Measurements from ENCODE around the gene TTF2.

TTF2 gene

DNA sequence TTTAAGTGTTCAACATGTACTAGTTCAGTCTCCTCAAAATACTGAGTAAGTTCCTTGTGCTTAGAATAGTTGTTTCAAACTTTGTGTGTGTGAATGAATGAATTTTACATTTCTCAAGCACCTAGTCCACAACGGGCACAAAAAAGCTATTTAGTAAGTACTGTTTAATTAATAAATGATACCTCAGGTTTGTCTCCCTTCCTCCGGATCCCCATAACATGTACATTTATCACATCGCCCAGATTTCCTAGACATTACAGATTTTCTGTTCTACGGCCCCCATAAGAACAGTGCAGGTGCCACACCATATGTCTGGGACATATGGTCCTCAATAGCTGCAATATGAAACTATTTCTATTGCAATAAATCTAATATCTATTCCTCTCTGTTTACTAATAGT lies 1.3 kb upstream of the TTF2 start:
- ATAC-seq (ENCODE audit: insufficient read depth, low read depth) (no peak), DNase-seq (no peak)
- Histone ChIP-seq H3K9ac (ENCODE audit: low read depth, low read length) (peak overlapping the region; percentile 87), H2AFZ (ENCODE audit: low read depth, low read length) (peak overlapping the region; percentile 76), H4K20me1 (ENCODE audit: insufficient read depth, low read length) (no peaks in the 10 kb centered on the region), H3K4me1 (ENCODE audit: insufficient read depth, low read length) (peaks cover 49% of the 10 kb centered on the region), H3K27ac (ENCODE audit: low read length) (peak overlapping the region; percentile 97), H3K36me3 (ENCODE audit: insufficient read depth, low read length) (peaks cover 24% of the 10 kb centered on the region), H3K9me3 (ENCODE audit: insufficient read depth, low read length, severe bottlenecking) (no peaks in the 10 kb centered on the region), H3K27me3 (ENCODE audit: insufficient read depth, low read length, poor library complexity) (no peaks in the 10 kb centered on the region), H3K4me2 (ENCODE audit: insufficient read depth, low read length) (peak overlapping the region; percentile 66), H3K4me3 (ENCODE audit: low read depth in 1 of 2, low read length in 2 of 2) (peak overlapping the region; percentile 23 to 79), H3K79me2 (ENCODE audit: insufficient read depth, low read length) (peaks cover 56% of the 10 kb centered on the region)
- TF ChIP-seq CTCF (IDR thresholded peaks at IDR 0.05; ENCODE audit: borderline replicate concordance, extremely low read depth, low read length, poor library complexity, severe bottlenecking) (no peak), EZH2 (IDR thresholded peaks at IDR 0.05; ENCODE audit: borderline replicate concordance, low read depth, low read length, severe bottlenecking) (no peak)

DNA sequence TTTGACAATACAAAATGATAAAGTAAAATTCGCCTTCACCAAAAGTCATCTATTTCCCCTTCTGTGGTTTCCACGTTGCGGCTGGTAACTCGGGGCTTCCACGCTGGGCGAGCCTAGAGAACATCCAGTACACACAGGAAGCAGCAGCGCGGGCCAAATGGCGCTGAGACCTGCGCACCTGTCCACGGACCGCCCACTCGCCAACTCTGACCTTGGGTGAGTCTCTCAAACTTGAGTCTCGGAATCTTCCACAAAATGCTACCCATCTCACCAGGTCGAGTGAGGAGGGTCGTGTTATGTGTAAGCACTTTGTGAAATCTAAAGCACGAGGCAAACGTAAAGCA lies 820 bp upstream of the TTF2 start:
- Histone ChIP-seq H3K79me2 (ENCODE audit: insufficient read depth, low read length) (peaks cover 59% of the 10 kb centered on the region), H2AFZ (ENCODE audit: low read depth, low read length) (peak overlapping the region; percentile 76), H3K9me3 (ENCODE audit: insufficient read depth, low read length, severe bottlenecking) (no peaks in the 10 kb centered on the region), H3K4me3 (ENCODE audit: low read depth in 1 of 2, low read length in 2 of 2) (peak overlapping the region; percentile 23 to 79), H3K27me3 (ENCODE audit: insufficient read depth, low read length, poor library complexity) (no peaks in the 10 kb centered on the region), H3K9ac (ENCODE audit: low read depth, low read length) (peak overlapping the region; percentile 87), H4K20me1 (ENCODE audit: insufficient read depth, low read length) (no peaks in the 10 kb centered on the region), H3K4me1 (ENCODE audit: insufficient read depth, low read length) (peaks cover 54% of the 10 kb centered on the region), H3K27ac (ENCODE audit: low read length) (peak overlapping the region; percentile 97), H3K4me2 (ENCODE audit: insufficient read depth, low read length) (peak overlapping the region; percentile 66), H3K36me3 (ENCODE audit: insufficient read depth, low read length) (peaks cover 28% of the 10 kb centered on the region)
- TF ChIP-seq EZH2 (IDR thresholded peaks at IDR 0.05; ENCODE audit: borderline replicate concordance, low read depth, low read length, severe bottlenecking) (no peak), CTCF (IDR thresholded peaks at IDR 0.05; ENCODE audit: borderline replicate concordance, extremely low read depth, low read length, poor library complexity, severe bottlenecking) (no peak)
- peak; percentile 44 for ATAC-seq (ENCODE audit: insufficient read depth, low read depth)
- peak; percentile 80 for DNase-seq

GRCh38 chr1:117060441-117061317 lies 553 bp downstream of the TTF2 start:
- peak overlapping the region; percentile 78 for H2AFZ ChIP-seq (ENCODE audit: low read depth, low read length)
- peaks cover 70% of the 10 kb centered on the region for H3K79me2 ChIP-seq (ENCODE audit: insufficient read depth, low read length)
- H3K27me3 ChIP-seq (ENCODE audit: insufficient read depth, low read length, poor library complexity), result no peaks in the 10 kb centered on the region
- ATAC-seq (ENCODE audit: insufficient read depth, low read depth), result peak; percentile 3; the same call in 2 of the 3 replicates
- TF ChIP-seq EZH2 (IDR thresholded peaks at IDR 0.05; ENCODE audit: borderline replicate concordance, low read depth, low read length, severe bottlenecking), result no peak
- TF ChIP-seq CTCF (IDR thresholded peaks at IDR 0.05; ENCODE audit: borderline replicate concordance, extremely low read depth, low read length, poor library complexity, severe bottlenecking), result no peak
- peak overlapping the region; percentile 87 for H3K9ac ChIP-seq (ENCODE audit: low read depth, low read length)
- H3K4me2 ChIP-seq (ENCODE audit: insufficient read depth, low read length), result peak overlapping the region; percentile 74
- DNase-seq, result peak; percentile 41
- H3K4me1 ChIP-seq (ENCODE audit: insufficient read depth, low read length), result peaks cover 56% of the 10 kb centered on the region
- peak overlapping the region; percentile 50 to 79 for H3K4me3 ChIP-seq (ENCODE audit: low read depth in 1 of 2, low read length in 2 of 2)
- H3K9me3 ChIP-seq (ENCODE audit: insufficient read depth, low read length, severe bottlenecking), result no peaks in the 10 kb centered on the region
- no peaks in the 10 kb centered on the region for H4K20me1 ChIP-seq (ENCODE audit: insufficient read depth, low read length)
- H3K27ac ChIP-seq (ENCODE audit: low read length), result peak overlapping the region; percentile 81
- H3K36me3 ChIP-seq (ENCODE audit: insufficient read depth, low read length), result peaks cover 40% of the 10 kb centered on the region

Measured in DND-41 (cell line).